ENCODE data around the gene CHST8. TPM values are rescaled to one million over a fixed set of nuclear protein-coding genes. Genes with fewer than 3 reads are reported as not detected.
"Not testable (repeated sequence)": the region's sequence is repeated elsewhere in the genome, so short reads cannot be mapped to it uniquely, and the experiment has no call there.

The CHST8 gene
- polyA plus RNA-seq, 1 donor: 0.38 TPM

GRCh38 chr19:33690378-33691029 lies 68.8 kb downstream of the CHST8 start:
- no peak for DNase-seq (ENCODE audit: low read depth)

GRCh38 chr19:33691030-33691427 lies 69.3 kb downstream of the CHST8 start:
- DNase-seq (ENCODE audit: low read depth): no peak

- DNase-seq (ENCODE audit: low read depth): no peak
Observed at GRCh38 chr19:33691736-33692135, 70.0 kb downstream of the CHST8 start.

GRCh38 chr19:33693678-33694077 lies 71.9 kb downstream of the CHST8 start:
- no peak for DNase-seq (ENCODE audit: low read depth)

- not testable (repeated sequence) for DNase-seq (ENCODE audit: low read depth)
Observed at GRCh38 chr19:33695547-33695946, 73.8 kb downstream of the CHST8 start.

- DNase-seq (ENCODE audit: low read depth): no peak
Observed at GRCh38 chr19:33697766-33698165, 76.0 kb downstream of the CHST8 start.

GRCh38 chr19:33698576-33699435 lies 77.1 kb downstream of the CHST8 start:
- no peak for DNase-seq (ENCODE audit: low read depth)

GRCh38 chr19:33699754-33700407 lies 78.1 kb downstream of the CHST8 start:
- DNase-seq (ENCODE audit: low read depth): no peak

GRCh38 chr19:33700408-33701013 lies 78.8 kb downstream of the CHST8 start:
- DNase-seq (ENCODE audit: low read depth): no peak

- DNase-seq (ENCODE audit: low read depth): no peak
Observed at GRCh38 chr19:33701565-33701964, 79.8 kb downstream of the CHST8 start.

GRCh38 chr19:33702606-33703437 lies 81.1 kb downstream of the CHST8 start:
- no peak for DNase-seq (ENCODE audit: low read depth)

- DNase-seq (ENCODE audit: low read depth): no peak
Observed at GRCh38 chr19:33703438-33703750, 81.6 kb downstream of the CHST8 start.

GRCh38 chr19:33703821-33704220 lies 82.1 kb downstream of the CHST8 start:
- DNase-seq (ENCODE audit: low read depth): no peak

- DNase-seq (ENCODE audit: low read depth): no peak
Observed at GRCh38 chr19:33704271-33704670, 82.5 kb downstream of the CHST8 start.

- DNase-seq (ENCODE audit: low read depth): no peak
Observed at GRCh38 chr19:33705090-33705847, 83.5 kb downstream of the CHST8 start.

- no peak for DNase-seq (ENCODE audit: low read depth)
Observed at GRCh38 chr19:33705860-33706259, 84.1 kb downstream of the CHST8 start.

GRCh38 chr19:33706631-33707030 lies 84.9 kb downstream of the CHST8 start:
- no peak for DNase-seq (ENCODE audit: low read depth)

- DNase-seq (ENCODE audit: low read depth): no peak
Observed at GRCh38 chr19:33712268-33712667, 90.5 kb downstream of the CHST8 start.

GRCh38 chr19:33713194-33713593 lies 91.4 kb downstream of the CHST8 start:
- no peak for DNase-seq (ENCODE audit: low read depth)

- no peak for DNase-seq (ENCODE audit: low read depth)
Observed at GRCh38 chr19:33714149-33714548, 92.4 kb downstream of the CHST8 start.

GRCh38 chr19:33715462-33715861 lies 93.7 kb downstream of the CHST8 start:
- no peak for DNase-seq (ENCODE audit: low read depth)
